ENCODE results near the gene UPF2.
A peak's percentile ranks its signal among the peaks of the same experiment; 100 is the strongest.
"Not testable (repeated sequence)": the region's sequence is repeated elsewhere in the genome, so short reads cannot be mapped to it uniquely, and the experiment has no call there.

The UPF2 gene

GRCh38 chr10:12036073-12036655 is 6.4 kb downstream of the UPF2 start:
- DNase-seq, result no peak

- no peak for DNase-seq
These were observed 11.2 kb downstream of the UPF2 start for GRCh38 chr10:12031404-12031803.

- DNase-seq, result no peak
These were observed 15.1 kb downstream of the UPF2 start for GRCh38 chr10:12027539-12027938.

- DNase-seq, result no peak
These were observed 17.0 kb downstream of the UPF2 start for GRCh38 chr10:12025591-12025990.

GRCh38 chr10:12022580-12023257 is 19.9 kb downstream of the UPF2 start:
- DNase-seq, result peak in 1 of 5 experiments; percentile 45

- DNase-seq, result no peak
These were observed 22.0 kb downstream of the UPF2 start for GRCh38 chr10:12020574-12020973.

GRCh38 chr10:12019283-12019971 is 23.2 kb downstream of the UPF2 start:
- no peak for DNase-seq

GRCh38 chr10:12018438-12019282 is 23.9 kb downstream of the UPF2 start:
- DNase-seq, result no peak

- DNase-seq, result no peak
These were observed 28.7 kb downstream of the UPF2 start for GRCh38 chr10:12013926-12014325.

GRCh38 chr10:12013391-12013790 is 29.2 kb downstream of the UPF2 start:
- not testable (repeated sequence) for DNase-seq

- no peak for DNase-seq
These were observed 32.3 kb downstream of the UPF2 start for GRCh38 chr10:12010353-12010752.

GRCh38 chr10:12008842-12009241 is 33.8 kb downstream of the UPF2 start:
- not testable (repeated sequence) for DNase-seq

GRCh38 chr10:12006671-12007070 is 35.9 kb downstream of the UPF2 start:
- DNase-seq, result no peak

- peak in 1 of 5 experiments; percentile 17 for DNase-seq
These were observed 48.7 kb downstream of the UPF2 start for GRCh38 chr10:11993834-11994468.

GRCh38 chr10:11988924-11989323 is 53.7 kb downstream of the UPF2 start:
- DNase-seq, result no peak

GRCh38 chr10:11986593-11987216 is 55.9 kb downstream of the UPF2 start:
- DNase-seq, result peak; percentile 18 to 68 (median 56)

GRCh38 chr10:11982253-11982652 is 60.4 kb downstream of the UPF2 start:
- DNase-seq, result no peak

GRCh38 chr10:11975795-11976194 is 66.8 kb downstream of the UPF2 start:
- DNase-seq, result no peak

- not testable (repeated sequence) for DNase-seq
These were observed 70.1 kb downstream of the UPF2 start for GRCh38 chr10:11972523-11972922.

GRCh38 chr10:11962176-11962575 is 80.4 kb downstream of the UPF2 start:
- no peak for DNase-seq

- DNase-seq, result no peak
These were observed 80.8 kb downstream of the UPF2 start for GRCh38 chr10:11961771-11962170.

GRCh38 chr10:11959966-11960365 is 82.6 kb downstream of the UPF2 start:
- DNase-seq, result no peak
